Left colon (tissue), 2 donors: ENCODE results near the gene FRS2. TPM values are rescaled to one million over a fixed set of nuclear protein-coding genes. Genes with fewer than 3 reads are reported as not detected.

Experiments
- ATAC-seq: fragments of 200-7000 bp; cut with Tn5 transposase; one replicate; pipeline ENCODE4 v1.9.1; 2020; ENCODE audit warnings: mild to moderate bottlenecking, moderate library complexity
- DNase-seq, 2 donors: peaks; one replicate each; pipeline ENCODE4 v3.0.0-alpha.2; 2020
- intact Hi-C, 2 donors: fragments of 100-400 bp; cut with DNase I in 1 of 2; cut with micrococcal nuclease in 1 of 2; formaldehyde crosslinking; loops; one replicate each; pipeline versions ENCODE4 v1.11.2 to v1.14.0; 2022; cut with DNase I, micrococcal nuclease
- total RNA-seq, 2 donors: library from RNA; stranded (reverse); fragmentation: NEBNext Ultra II Directional; extraction: Animal tissue kit (Norgen Biotek cat#: 25700); gene quantifications; one replicate each; pipeline ENCODE4 v1.2.1, GENCODE V29; 2021
- donor health status: DM: no; HTN: no; CAD: no.
- donor health status: DM: yes; HTN: yes; CAD: no.

FRS2 gene
- total RNA-seq, 2 donors from 2014 or later, result 25.8 TPM

DNA sequence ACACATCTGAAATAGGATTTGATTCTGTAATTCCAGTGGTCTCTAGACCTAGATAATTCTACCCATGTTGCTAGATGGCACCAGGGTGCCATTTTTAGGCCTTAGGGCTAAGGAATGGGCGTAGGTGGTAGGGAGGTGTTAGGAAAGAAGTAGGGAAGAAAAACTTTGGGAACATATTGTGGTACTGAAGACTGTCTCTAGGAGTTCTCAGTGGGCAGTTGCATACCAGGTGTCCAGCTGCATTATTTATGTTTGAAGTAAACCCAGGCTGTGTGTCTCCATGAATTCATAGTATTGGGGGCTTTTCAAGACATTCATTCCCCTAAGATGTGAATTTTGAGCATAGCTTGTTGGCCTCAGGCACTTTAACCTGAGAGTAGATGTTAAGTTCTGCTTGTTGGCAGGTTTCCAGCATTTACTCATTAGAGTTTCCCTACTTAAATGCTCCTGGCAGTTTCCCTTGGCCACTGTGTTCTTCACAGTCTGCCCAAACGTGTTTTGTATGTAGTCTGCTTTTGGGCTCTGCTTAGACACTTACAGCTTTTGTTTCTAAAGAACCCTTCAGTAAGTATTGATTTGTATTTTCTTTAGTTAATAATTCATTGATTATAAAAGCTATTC, 83.5 kb downstream of the FRS2 start:
- ATAC-seq (no peak), DNase-seq (no peak)
- intact Hi-C loops, result no loop called here

DNA sequence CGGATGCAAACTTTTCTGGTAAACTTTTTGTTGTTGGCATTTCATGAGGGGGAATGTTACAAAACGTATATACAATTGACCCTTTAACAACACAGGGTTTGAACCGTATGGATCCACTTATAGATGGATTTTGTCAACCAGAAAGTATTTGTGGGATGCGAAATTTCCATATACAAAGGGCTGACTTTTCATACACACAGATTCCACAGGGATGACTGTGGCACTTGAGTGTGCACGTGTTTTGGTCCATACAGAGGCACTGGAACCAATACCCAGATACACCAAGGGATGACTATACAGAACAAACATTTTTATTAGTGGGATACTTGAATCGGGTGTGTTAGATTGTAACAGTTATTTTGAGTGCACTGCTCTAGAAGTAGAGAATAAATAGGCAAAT, 85.3 kb downstream of the FRS2 start:
- DNase-seq (no peak), ATAC-seq (no peak)
- intact Hi-C loops, result no loop called here

DNA sequence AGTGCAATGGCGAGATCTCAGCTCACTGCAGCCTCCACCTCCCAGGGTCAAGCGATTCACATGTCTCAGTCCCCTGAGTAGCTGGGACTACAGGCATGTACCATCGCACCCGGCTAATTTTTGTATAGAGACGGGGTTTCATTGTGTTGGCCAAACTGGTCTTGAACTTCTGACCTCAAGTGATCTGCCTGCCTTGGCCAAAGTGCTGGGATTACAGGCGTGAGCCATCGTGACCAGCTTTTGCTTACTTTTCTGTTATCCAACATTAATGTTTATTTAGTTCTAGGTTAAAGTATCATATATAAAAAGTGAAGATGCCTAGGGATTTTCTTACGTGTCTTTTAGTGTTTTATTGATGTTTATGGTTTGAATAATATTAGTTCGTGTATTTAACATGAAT, 86.2 kb downstream of the FRS2 start:
- ATAC-seq, result no peak
- DNase-seq, result no peak
- intact Hi-C loops, result no loop called here

GRCh38 chr12:69563166-69563762, 93.1 kb downstream of the FRS2 start:
- intact Hi-C loops, result no loop called here
- DNase-seq, result no peak
- no peak for ATAC-seq

DNA sequence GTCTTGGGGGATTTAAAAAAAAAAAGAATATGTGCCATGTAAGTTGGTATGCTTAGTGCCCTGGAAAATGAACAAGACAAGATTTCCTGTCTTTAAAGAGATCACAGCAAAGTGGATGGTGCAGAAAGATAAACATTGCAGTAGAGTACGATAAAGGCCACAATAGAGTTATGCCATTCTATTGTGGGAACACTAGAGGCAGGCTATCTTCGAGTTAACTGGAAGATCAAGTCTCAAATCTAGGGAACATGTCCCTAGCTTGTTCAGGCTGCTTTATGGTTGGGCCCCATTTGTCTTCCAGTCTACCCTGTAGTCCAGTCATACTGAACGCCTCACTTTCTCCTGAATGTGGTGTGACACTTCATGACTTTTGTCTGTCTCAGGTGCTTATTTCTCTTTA, 96.4 kb downstream of the FRS2 start:
- ATAC-seq (no peak), DNase-seq (no peak)
- intact Hi-C loops, result no loop called here

GRCh38 chr12:69569236-69569635, 99.0 kb downstream of the FRS2 start:
- intact Hi-C loops, result no loop called here
- DNase-seq (no peak), ATAC-seq (no peak)

DNA sequence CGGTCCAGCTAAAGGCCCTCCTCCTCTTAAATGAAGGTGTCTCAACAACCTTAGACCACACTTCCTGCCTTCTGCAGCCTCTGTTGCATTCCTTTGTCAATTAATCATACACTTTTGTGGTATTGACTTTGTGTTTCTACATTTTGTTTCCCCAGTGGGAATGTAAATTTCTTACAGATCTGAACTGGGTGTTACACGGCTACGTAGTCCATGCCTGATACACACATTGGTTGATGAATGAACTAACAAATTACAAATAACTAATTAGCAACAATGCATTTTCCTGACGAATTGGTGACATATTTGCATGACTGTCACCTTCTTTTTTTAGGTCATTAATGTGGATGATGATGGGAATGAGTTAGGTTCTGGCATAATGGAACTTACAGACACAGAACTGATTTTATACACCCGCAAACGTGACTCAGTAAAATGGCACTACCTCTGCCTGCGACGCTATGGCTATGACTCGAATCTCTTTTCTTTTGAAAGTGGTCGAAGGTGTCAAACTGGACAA, 99.9 kb downstream of the FRS2 start:
- no peak for ATAC-seq
- intact Hi-C loops, result loop anchor here in 1 of 2 donors (5.0 to 10.0 kb wide), 2 partner anchors 98 to 215 kb away; partner anchors contain the start of genes FRS2 and YEATS4
- DNase-seq, result no peak

DNA sequence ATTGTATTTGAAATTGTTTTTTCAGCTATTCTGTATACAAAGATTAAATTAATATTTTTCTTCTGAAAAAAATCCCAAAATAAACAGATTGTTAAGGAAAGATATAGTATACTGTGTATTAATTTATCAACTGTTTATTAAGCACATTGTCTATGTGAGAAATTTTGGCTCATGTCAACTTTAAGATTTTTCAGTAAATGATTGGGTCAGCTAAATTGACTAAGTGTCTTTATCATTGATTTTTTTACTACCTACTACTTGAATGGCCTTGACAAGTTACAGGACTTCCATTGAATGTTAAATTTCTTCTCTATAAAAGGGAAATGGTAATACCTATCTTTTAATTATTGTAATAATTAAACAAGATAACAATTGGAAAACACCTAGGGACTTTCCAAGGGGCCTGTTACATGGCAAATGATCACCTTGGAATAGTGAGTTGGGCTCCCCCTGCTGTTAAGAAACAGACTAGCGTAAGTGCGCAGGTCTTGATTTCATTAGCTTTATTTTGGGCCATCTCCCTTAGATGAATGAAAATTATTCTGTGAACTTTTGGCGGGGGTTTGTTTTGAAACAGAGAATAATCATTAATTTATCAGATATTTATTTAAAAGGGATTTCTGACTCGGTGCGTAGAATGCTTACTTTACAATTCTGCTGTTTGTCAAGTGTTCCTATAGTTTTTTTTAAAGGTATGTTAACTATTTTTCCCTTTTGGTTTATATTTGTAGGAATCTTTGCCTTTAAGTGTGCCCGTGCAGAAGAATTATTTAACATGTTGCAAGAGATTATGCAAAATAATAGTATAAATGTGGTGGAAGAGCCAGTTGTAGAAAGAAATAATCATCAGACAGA, 100.6 kb downstream of the FRS2 start:
- DNase-seq (peak in 1 of 2 donors; percentile 55), ATAC-seq (peak; percentile 76)
- intact Hi-C loops, result loop anchor here in 1 of 2 donors (5.0 to 10.0 kb wide), 2 partner anchors 98 to 216 kb away; partner anchors contain the start of genes FRS2 and YEATS4

- intact Hi-C loops, result loop anchor here in 1 of 2 donors (10.0 kb wide), 1 partner anchor 221 kb away; the partner anchor contains the start of gene YEATS4
- DNase-seq, result no peak
- ATAC-seq, result no peak
These were observed 105.2 kb downstream of the FRS2 start for GRCh38 chr12:69575346-69575745.

- DNase-seq (no peak), ATAC-seq (no peak)
- intact Hi-C loops, result loop anchor here in 1 of 2 donors (10.0 kb wide), 1 partner anchor 223 kb away; the partner anchor contains the start of gene YEATS4
These were observed 108.1 kb downstream of the FRS2 start for GRCh38 chr12:69578283-69578682.

DNA sequence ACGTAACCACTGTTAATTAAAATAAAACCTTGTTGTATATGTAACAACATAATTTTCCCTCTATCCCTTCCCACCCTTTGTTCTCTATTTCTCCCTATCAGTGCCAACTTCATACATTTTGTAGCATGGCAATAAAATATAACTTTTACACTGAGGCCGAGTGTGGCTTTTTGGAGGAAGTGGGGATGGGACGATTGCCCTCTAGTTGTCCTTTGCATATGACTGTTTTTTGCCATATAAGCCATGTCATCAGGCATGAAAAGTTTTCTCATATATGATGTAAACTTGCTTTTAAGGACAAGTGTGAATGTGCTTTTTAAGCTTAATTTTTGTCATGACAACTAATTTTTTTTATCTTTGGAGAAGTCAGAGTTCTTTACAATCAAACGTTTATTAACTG, 108.8 kb downstream of the FRS2 start:
- DNase-seq (no peak), ATAC-seq (no peak)
- intact Hi-C loops, result loop anchor here in 1 of 2 donors (10.0 kb wide), 1 partner anchor 224 kb away; the partner anchor contains the start of gene YEATS4

DNA sequence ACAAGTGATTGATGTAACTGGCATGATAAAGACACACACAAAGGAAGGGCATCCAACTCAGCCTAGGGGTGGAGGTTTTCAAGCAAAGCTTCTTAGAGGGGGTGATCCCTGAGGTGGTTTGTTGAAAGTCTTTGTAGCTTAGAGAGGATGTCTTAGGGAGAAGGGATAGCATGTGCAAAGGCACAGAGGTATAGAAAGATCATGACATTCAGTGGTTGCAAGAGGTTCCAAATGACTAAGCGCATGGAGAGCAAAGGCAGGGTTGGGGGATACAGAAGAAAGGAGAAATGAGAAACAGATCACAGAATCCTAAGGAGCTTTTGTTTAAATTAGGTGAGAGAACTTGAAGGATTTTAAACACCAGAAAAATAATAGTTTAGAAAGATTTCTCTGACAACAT, 109.9 kb downstream of the FRS2 start:
- ATAC-seq, result no peak

GRCh38 chr12:69583203-69583602, 113.0 kb downstream of the FRS2 start:
- intact Hi-C loops, result no loop called here
- no peak for ATAC-seq
- no peak for DNase-seq

More for the DNA sequence above, 109.9 kb downstream of the FRS2 start:
- DNase-seq, result no peak
- intact Hi-C loops, result no loop called here

DNA sequence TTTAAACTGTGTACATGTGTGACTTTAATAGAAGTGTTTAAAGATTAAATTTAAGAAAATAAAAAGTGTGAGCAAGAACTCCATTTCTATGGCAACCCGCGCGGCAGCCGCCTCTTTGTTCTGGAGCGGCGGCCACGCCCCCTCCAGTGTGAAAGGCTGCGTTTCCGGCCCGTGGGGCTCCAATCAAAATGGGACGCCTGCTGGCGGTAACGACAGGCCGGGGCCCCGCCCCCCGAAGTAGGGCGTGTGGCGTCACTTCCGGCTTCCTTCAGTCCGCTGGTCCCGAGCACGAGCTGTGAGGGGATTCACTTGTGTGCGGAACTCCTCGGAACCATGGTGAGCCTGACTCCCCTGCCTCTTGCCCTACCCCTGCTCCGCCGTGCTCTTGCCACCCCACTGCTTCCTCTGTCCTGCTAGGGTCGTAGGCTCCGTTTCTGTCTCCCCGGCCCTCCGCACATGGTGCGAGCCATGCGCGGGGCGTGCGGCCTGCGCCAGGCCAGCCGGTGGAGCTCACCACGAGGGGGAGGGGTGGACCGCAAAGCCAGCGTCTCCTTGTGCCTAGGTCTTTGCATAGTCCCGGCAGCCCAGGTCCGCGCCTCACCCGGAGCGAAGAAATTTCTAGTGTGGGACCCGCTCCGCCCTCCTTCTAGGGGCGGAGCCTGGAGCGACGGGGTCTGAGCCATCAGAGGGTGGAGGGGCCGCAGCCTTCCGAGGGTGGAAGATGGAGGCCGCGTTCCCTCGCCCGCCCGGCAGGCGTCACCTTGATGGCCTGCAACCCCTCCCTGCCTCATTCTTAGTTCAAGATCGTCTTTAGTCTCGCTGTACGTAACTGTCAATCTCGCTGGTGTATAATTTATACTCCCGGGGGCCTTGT, 115.2 kb downstream of the FRS2 start, which contains the start of gene CCT2:
Gene CCT2, plus strand, starts transcription at position 271 of the 874 bp plus-strand sequence. Its CDS starts 63 bp downstream, at position 334.
- ATAC-seq (peak; percentile 99), DNase-seq (peak; percentile 96 to 98)
- intact Hi-C loops, result no loop called here

DNA sequence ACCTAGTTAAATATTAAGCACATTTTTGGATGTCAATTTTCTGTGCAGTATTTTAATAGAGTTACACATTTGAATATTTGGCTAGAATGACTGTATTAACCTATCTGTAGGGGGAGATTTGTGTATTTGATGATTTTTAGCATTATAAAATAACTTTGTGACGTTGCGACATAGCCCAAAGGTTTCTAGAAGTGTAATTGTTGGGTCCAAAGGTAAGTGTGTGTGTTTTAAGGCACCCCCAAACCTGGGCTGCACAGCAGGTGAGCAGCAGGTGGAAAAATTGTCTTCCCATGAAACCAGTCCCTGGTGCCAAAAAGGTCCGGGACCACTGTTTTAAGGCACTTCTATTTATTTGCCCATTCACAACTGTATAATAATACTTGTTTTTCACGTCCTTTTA, 118.3 kb downstream of the FRS2 start:
- no peak for ATAC-seq
- no peak for DNase-seq
- intact Hi-C loops, result no loop called here

GRCh38 chr12:69589082-69589481, 118.9 kb downstream of the FRS2 start:
- intact Hi-C loops, result no loop called here
- DNase-seq, result no peak
- ATAC-seq, result no peak

- intact Hi-C loops, result no loop called here
- ATAC-seq, result no peak
- no peak for DNase-seq
These were observed 125.5 kb downstream of the FRS2 start for GRCh38 chr12:69595689-69596088.

GRCh38 chr12:69598174-69598753, 128.1 kb downstream of the FRS2 start:
- intact Hi-C loops, result no loop called here
- ATAC-seq, result peak; percentile 87
- no peak for DNase-seq
